ENCODE data around the gene PLD4. TPM values are rescaled to one million over a fixed set of nuclear protein-coding genes. Genes with fewer than 3 reads are reported as not detected.

The PLD4 gene
- total and polyA plus RNA-seq, 2 experiments from 2014 or later = not detected

DNA sequence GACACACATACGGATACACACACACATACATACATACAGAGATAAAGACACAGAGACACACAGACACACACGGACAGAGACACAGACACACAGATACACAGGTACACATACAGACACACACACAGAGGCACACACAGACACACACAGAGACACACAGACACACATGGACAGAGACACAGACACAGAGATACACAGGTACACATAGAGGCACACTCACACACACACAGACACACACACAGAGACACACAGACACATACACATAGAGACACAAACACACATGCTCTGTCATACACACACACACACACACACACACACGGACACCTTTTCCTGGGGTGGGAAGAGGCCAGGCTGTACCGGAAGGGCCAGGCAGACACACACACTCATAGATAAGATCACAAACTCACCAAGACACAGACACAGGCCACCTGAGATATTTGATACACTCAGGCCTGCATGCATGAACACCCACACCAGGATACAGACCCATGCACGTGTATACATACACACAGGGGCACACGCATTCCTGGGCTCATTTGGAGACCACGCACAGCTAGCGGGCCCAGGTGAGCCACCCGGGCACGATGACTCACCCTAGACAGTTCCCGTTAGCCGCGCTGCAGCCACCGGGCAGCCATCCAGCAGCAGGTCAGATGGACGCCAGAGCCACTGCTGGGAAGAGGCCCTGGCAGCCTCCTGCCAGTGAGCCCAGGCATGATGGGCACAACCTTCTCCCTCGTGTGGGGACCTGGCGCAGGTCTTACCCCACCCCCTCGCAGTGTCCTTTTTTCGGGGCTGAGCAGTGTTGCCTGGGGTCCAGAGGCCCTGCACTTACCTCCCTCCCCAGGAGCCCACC, 55.3 kb downstream of the PLD4 start (continued):
- TF ChIP-seq STAT1 (IDR thresholded peaks at IDR 0.05; ENCODE audit: unreplicated experiment) = no peak
- no peak for TF ChIP-seq JUNB (IDR thresholded peaks at IDR 0.05; ENCODE audit: unreplicated experiment)
- no peak for TF ChIP-seq ZNF331 (CRISPR knock-in tag; IDR thresholded peaks at IDR 0.05; ENCODE audit: low read depth)
- no peak for TF ChIP-seq CREB1 (CRISPR knock-in tag; IDR thresholded peaks at IDR 0.05; ENCODE audit: low read depth)
- no peak for TF ChIP-seq POLR2AphosphoS5 (IDR thresholded peaks at IDR 0.05; ENCODE audit: low read depth)
- TF ChIP-seq NANOG (IDR thresholded peaks at IDR 0.05; ENCODE audit: borderline replicate concordance) = no peak
- TF ChIP-seq, protein P1, sequence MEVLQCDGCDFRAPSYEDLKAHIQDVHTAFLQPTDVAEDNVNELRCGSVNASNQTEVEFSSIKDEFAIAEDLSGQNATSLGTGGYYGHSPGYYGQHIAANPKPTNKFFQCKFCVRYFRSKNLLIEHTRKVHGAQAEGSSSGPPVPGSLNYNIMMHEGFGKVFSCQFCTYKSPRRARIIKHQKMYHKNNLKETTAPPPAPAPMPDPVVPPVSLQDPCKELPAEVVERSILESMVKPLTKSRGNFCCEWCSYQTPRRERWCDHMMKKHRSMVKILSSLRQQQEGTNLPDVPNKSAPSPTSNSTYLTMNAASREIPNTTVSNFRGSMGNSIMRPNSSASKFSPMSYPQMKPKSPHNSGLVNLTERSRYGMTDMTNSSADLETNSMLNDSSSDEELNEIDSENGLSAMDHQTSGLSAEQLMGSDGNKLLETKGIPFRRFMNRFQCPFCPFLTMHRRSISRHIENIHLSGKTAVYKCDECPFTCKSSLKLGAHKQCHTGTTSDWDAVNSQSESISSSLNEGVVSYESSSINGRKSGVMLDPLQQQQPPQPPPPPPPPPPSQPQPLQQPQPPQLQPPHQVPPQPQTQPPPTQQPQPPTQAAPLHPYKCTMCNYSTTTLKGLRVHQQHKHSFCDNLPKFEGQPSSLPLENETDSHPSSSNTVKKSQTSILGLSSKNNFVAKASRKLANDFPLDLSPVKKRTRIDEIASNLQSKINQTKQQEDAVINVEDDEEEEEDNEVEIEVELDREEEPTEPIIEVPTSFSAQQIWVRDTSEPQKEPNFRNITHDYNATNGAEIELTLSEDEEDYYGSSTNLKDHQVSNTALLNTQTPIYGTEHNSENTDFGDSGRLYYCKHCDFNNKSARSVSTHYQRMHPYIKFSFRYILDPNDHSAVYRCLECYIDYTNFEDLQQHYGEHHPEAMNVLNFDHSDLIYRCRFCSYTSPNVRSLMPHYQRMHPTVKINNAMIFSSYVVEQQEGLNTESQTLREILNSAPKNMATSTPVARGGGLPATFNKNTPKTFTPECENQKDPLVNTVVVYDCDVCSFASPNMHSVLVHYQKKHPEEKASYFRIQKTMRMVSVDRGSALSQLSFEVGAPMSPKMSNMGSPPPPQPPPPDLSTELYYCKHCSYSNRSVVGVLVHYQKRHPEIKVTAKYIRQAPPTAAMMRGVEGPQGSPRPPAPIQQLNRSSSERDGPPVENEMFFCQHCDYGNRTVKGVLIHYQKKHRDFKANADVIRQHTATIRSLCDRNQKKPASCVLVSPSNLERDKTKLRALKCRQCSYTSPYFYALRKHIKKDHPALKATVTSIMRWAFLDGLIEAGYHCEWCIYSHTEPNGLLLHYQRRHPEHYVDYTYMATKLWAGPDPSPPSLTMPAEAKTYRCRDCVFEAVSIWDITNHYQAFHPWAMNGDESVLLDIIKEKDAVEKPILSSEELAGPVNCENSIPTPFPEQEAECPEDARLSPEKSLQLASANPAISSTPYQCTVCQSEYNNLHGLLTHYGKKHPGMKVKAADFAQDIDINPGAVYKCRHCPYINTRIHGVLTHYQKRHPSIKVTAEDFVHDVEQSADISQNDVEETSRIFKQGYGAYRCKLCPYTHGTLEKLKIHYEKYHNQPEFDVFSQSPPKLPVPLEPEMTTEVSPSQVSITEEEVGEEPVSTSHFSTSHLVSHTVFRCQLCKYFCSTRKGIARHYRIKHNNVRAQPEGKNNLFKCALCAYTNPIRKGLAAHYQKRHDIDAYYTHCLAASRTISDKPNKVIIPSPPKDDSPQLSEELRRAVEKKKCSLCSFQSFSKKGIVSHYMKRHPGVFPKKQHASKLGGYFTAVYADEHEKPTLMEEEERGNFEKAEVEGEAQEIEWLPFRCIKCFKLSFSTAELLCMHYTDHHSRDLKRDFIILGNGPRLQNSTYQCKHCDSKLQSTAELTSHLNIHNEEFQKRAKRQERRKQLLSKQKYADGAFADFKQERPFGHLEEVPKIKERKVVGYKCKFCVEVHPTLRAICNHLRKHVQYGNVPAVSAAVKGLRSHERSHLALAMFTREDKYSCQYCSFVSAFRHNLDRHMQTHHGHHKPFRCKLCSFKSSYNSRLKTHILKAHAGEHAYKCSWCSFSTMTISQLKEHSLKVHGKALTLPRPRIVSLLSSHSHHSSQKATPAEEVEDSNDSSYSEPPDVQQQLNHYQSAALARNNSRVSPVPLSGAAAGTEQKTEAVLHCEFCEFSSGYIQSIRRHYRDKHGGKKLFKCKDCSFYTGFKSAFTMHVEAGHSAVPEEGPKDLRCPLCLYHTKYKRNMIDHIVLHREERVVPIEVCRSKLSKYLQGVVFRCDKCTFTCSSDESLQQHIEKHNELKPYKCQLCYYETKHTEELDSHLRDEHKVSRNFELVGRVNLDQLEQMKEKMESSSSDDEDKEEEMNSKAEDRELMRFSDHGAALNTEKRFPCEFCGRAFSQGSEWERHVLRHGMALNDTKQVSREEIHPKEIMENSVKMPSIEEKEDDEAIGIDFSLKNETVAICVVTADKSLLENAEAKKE (CRISPR knock-in tag; IDR thresholded peaks at IDR 0.05) = no peak
